ENCODE measurements around the gene ARHGAP26.

Gene ARHGAP26

GRCh38 chr5:143045062-143045461, 274.9 kb downstream of the ARHGAP26 start:
- Histone ChIP-seq H3K4me3 (ENCODE audit: low read depth, low read length, poor library complexity, severe bottlenecking) (no peak overlapping the region), H3K9ac (ENCODE audit: low read length) (no peak overlapping the region), H3K36me3 (ENCODE audit: insufficient read depth, low read length) (no peaks in the 10 kb centered on the region), H2AFZ (ENCODE audit: low read length) (no peak overlapping the region), H3K4me2 (ENCODE audit: low read length) (no peak overlapping the region), H3K79me2 (ENCODE audit: insufficient read depth, low read length) (no peaks in the 10 kb centered on the region), H3K27me3 (ENCODE audit: insufficient read depth, low read length) (no peaks in the 10 kb centered on the region), H3K4me1 (ENCODE audit: insufficient read depth, low read length, severe bottlenecking) (no peaks in the 10 kb centered on the region), H4K20me1 (ENCODE audit: insufficient read depth, low read length) (no peaks in the 10 kb centered on the region), H3K27ac (ENCODE audit: low read depth, low read length, poor library complexity, severe bottlenecking) (no peak overlapping the region), H3F3A (ENCODE audit: insufficient read depth, low read length) (no peaks in the 10 kb centered on the region), H3K9me3 (ENCODE audit: low read length) (no peaks in the 10 kb centered on the region), H3K9me2 (ENCODE audit: low read depth, low read length) (no peaks in the 10 kb centered on the region)
- TF ChIP-seq CTCF (IDR thresholded peaks at IDR 0.05; ENCODE audit: low read length) (no peak), EZH2 (IDR thresholded peaks at IDR 0.05; ENCODE audit: borderline replicate concordance, low read length) (no peak)

GRCh38 chr5:143046314-143046713, 276.1 kb downstream of the ARHGAP26 start:
- Histone ChIP-seq H3K9me3 (ENCODE audit: low read length) (no peaks in the 10 kb centered on the region), H3K36me3 (ENCODE audit: insufficient read depth, low read length) (no peaks in the 10 kb centered on the region), H3K4me1 (ENCODE audit: insufficient read depth, low read length, severe bottlenecking) (no peaks in the 10 kb centered on the region), H3K4me2 (ENCODE audit: low read length) (no peak overlapping the region), H4K20me1 (ENCODE audit: insufficient read depth, low read length) (no peaks in the 10 kb centered on the region), H3K4me3 (ENCODE audit: low read depth, low read length, poor library complexity, severe bottlenecking) (no peak overlapping the region), H3F3A (ENCODE audit: insufficient read depth, low read length) (no peaks in the 10 kb centered on the region), H3K27ac (ENCODE audit: low read depth, low read length, poor library complexity, severe bottlenecking) (no peak overlapping the region), H2AFZ (ENCODE audit: low read length) (no peak overlapping the region), H3K79me2 (ENCODE audit: insufficient read depth, low read length) (no peaks in the 10 kb centered on the region), H3K9ac (ENCODE audit: low read length) (no peak overlapping the region), H3K9me2 (ENCODE audit: low read depth, low read length) (no peaks in the 10 kb centered on the region), H3K27me3 (ENCODE audit: insufficient read depth, low read length) (no peaks in the 10 kb centered on the region)
- TF ChIP-seq EZH2 (IDR thresholded peaks at IDR 0.05; ENCODE audit: borderline replicate concordance, low read length) = no peak
- no peak for TF ChIP-seq CTCF (IDR thresholded peaks at IDR 0.05; ENCODE audit: low read length)

- no peaks in the 10 kb centered on the region for H3K9me2 ChIP-seq (ENCODE audit: low read depth, low read length)
- no peak overlapping the region for H3K4me3 ChIP-seq (ENCODE audit: low read depth, low read length, poor library complexity, severe bottlenecking)
- no peaks in the 10 kb centered on the region for H3K9me3 ChIP-seq (ENCODE audit: low read length)
- no peak overlapping the region for H3K4me2 ChIP-seq (ENCODE audit: low read length)
- no peak overlapping the region for H3K9ac ChIP-seq (ENCODE audit: low read length)
- TF ChIP-seq CTCF (IDR thresholded peaks at IDR 0.05; ENCODE audit: low read length) (no peak), EZH2 (IDR thresholded peaks at IDR 0.05; ENCODE audit: borderline replicate concordance, low read length) (no peak)
- no peak overlapping the region for H3K27ac ChIP-seq (ENCODE audit: low read depth, low read length, poor library complexity, severe bottlenecking)
- H3K36me3 ChIP-seq (ENCODE audit: insufficient read depth, low read length) = no peaks in the 10 kb centered on the region
- H3K4me1 ChIP-seq (ENCODE audit: insufficient read depth, low read length, severe bottlenecking) = no peaks in the 10 kb centered on the region
- no peaks in the 10 kb centered on the region for H3F3A ChIP-seq (ENCODE audit: insufficient read depth, low read length)
- no peak overlapping the region for H2AFZ ChIP-seq (ENCODE audit: low read length)
- H4K20me1 ChIP-seq (ENCODE audit: insufficient read depth, low read length) = no peaks in the 10 kb centered on the region
- no peaks in the 10 kb centered on the region for H3K27me3 ChIP-seq (ENCODE audit: insufficient read depth, low read length)
- H3K79me2 ChIP-seq (ENCODE audit: insufficient read depth, low read length) = no peaks in the 10 kb centered on the region
Measured at GRCh38 chr5:143047091-143047490, 276.9 kb downstream of the ARHGAP26 start.
